ENCODE data around the gene CAPZA2.

Gene CAPZA2

DNA sequence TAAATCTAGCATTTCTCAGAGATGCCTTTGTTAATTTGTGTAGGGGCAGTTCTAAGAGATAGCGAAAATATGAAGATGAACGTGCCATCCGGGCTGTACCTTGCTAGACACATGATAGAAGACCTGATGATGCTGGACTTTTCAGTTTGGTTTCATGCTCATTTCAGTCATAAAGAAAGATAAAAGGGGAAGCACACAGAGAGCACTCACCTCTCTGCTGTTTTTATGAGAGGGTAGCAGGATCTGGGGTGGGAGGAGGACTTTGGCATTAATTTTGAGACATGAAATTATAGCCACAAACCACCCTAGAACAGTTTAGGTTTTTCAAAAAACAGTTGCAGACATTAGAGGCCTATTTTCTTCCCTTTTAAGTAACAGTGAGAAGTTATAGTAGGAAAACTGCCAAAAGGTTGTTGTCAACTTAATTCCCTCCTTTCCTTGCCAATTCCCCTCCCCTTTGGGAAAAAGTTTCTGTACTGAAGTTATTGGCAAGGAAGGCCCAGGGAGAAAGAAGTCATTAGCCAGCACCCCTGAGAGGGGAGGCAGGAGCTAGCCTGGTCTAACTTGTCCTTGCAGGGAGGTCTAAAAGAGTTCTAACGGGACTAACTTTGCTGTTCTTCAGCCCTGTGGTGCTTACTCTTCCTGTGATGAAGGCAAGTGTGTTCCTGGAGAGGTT lies 93.6 kb downstream of the CAPZA2 start:
- TF ChIP-seq CREB1 (IDR thresholded peaks at IDR 0.05; ENCODE audit: low read depth): no peak

DNA sequence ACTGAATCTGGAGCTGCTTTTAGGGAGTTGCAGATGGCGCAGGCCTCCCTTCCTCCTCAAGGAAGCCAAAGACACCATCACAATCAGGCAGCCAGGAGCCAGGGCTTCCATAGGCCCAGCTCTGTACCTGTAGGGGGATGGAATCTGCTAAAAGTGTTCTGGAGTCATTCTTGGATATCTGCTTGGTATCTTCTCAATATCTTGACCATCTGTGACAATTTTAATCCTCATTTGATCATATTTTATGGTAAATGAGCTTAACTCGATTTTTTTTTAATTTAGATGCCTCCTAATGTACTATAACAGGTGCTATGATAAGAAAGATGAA lies 94.1 kb downstream of the CAPZA2 start:
- TF ChIP-seq CEBPB (IDR thresholded peaks at IDR 0.05) (no peak), USF1 (IDR thresholded peaks at IDR 0.05) (no peak), FOXM1 (IDR thresholded peaks at IDR 0.05; ENCODE audit: borderline replicate concordance, low read depth) (no peak), MAX (IDR thresholded peaks at IDR 0.05) (no peak), NFIC (IDR thresholded peaks at IDR 0.05) (no peak), TCF12 (IDR thresholded peaks at IDR 0.05; ENCODE audit: low read depth) (no peak), RAD21 (IDR thresholded peaks at IDR 0.05; ENCODE audit: low read depth) (no peak), YY1 (IDR thresholded peaks at IDR 0.05; ENCODE audit: low read depth) (no peak), ZBTB7A (IDR thresholded peaks at IDR 0.05; ENCODE audit: low read depth) (no peak), CREB1 (IDR thresholded peaks at IDR 0.05; ENCODE audit: low read depth) (no peak), EP300 (IDR thresholded peaks at IDR 0.05; ENCODE audit: borderline replicate concordance) (no peak), TEAD4 (IDR thresholded peaks at IDR 0.05) (no peak), EGR1 (IDR thresholded peaks at IDR 0.05) (no peak), TAF1 (IDR thresholded peaks at IDR 0.05; ENCODE audit: low read depth) (no peak)
- TF ChIP-seq, protein P1, sequence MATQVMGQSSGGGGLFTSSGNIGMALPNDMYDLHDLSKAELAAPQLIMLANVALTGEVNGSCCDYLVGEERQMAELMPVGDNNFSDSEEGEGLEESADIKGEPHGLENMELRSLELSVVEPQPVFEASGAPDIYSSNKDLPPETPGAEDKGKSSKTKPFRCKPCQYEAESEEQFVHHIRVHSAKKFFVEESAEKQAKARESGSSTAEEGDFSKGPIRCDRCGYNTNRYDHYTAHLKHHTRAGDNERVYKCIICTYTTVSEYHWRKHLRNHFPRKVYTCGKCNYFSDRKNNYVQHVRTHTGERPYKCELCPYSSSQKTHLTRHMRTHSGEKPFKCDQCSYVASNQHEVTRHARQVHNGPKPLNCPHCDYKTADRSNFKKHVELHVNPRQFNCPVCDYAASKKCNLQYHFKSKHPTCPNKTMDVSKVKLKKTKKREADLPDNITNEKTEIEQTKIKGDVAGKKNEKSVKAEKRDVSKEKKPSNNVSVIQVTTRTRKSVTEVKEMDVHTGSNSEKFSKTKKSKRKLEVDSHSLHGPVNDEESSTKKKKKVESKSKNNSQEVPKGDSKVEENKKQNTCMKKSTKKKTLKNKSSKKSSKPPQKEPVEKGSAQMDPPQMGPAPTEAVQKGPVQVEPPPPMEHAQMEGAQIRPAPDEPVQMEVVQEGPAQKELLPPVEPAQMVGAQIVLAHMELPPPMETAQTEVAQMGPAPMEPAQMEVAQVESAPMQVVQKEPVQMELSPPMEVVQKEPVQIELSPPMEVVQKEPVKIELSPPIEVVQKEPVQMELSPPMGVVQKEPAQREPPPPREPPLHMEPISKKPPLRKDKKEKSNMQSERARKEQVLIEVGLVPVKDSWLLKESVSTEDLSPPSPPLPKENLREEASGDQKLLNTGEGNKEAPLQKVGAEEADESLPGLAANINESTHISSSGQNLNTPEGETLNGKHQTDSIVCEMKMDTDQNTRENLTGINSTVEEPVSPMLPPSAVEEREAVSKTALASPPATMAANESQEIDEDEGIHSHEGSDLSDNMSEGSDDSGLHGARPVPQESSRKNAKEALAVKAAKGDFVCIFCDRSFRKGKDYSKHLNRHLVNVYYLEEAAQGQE (IDR thresholded peaks at IDR 0.05; ENCODE audit: low read depth): no peak

DNA sequence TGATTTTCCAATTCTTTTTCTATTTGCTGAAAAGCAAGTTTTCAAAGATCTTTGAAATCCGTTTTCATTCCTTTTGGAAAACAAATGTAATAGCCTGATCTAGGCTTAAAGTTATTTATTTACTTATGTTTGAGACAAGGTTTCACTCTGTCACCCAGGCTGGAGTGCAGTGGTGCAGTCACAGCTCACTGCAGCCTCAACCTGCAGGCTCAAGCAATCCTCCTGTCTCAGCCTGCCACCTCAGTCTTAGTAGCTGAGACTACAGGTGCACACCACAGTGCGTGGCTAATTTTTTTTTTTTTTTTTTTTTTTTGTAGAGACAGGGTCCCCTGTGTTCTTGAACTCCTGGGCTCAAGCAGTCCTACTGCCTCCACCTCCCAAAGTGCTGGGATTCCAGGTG lies 95.5 kb downstream of the CAPZA2 start:
- TF ChIP-seq CEBPB (IDR thresholded peaks at IDR 0.05): no peak
- no peak for TF ChIP-seq EGR1 (IDR thresholded peaks at IDR 0.05)
- TF ChIP-seq NFIC (IDR thresholded peaks at IDR 0.05): no peak
- no peak for TF ChIP-seq USF1 (IDR thresholded peaks at IDR 0.05)
- no peak for TF ChIP-seq YY1 (IDR thresholded peaks at IDR 0.05; ENCODE audit: low read depth)
- TF ChIP-seq ZBTB7A (IDR thresholded peaks at IDR 0.05; ENCODE audit: low read depth): no peak
- no peak for TF ChIP-seq CREB1 (IDR thresholded peaks at IDR 0.05; ENCODE audit: low read depth)
- TF ChIP-seq EP300 (IDR thresholded peaks at IDR 0.05; ENCODE audit: borderline replicate concordance): no peak
- no peak for TF ChIP-seq FOXM1 (IDR thresholded peaks at IDR 0.05; ENCODE audit: borderline replicate concordance, low read depth)
- TF ChIP-seq RAD21 (IDR thresholded peaks at IDR 0.05; ENCODE audit: low read depth): no peak
- no peak for TF ChIP-seq TEAD4 (IDR thresholded peaks at IDR 0.05)
- TF ChIP-seq TCF12 (IDR thresholded peaks at IDR 0.05; ENCODE audit: low read depth): no peak

DNA sequence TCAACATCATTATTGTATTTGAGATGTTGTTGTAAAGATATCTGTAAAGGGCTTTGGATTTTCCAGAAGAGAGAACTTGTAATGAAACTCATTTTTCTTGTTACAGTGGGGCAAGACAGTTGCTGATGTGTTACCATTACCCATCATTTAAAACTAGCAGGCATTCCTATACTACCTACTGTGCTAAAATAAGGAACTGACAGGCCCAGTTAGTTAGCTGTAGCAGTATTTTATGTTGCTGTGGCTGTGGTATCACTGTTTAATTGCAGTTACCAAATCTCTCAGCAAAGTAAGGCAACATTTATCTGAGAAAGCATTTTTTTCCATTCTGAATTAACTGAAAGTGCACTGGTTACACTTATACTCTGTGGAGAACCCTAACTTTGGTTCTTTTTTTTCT lies 100.8 kb downstream of the CAPZA2 start:
- TF ChIP-seq RAD21 (IDR thresholded peaks at IDR 0.05; ENCODE audit: low read depth): no peak
- TF ChIP-seq EP300 (IDR thresholded peaks at IDR 0.05; ENCODE audit: borderline replicate concordance): no peak
- no peak for TF ChIP-seq ZBTB7A (IDR thresholded peaks at IDR 0.05; ENCODE audit: low read depth)
- no peak for TF ChIP-seq YY1 (IDR thresholded peaks at IDR 0.05; ENCODE audit: low read depth)
- TF ChIP-seq USF1 (IDR thresholded peaks at IDR 0.05): no peak

DNA sequence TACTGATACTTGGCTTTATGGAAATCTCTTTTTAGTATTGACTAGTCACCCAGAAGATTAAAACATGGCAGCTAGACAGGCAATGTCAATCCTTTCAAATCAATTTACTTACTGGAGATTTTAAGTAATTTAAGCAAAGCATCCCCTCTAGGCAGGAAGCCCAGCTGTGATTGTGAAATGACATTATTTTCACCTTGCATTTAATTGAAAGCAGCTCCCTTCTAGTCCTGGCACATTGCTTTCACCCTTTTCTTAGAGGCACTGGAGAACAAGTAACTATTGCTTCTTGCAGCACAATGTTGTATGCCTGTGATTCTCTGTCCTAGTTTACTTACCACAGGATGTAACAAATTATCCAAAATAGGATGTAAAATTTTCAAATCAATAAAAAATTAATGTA lies 104.2 kb downstream of the CAPZA2 start:
- TF ChIP-seq RAD21 (IDR thresholded peaks at IDR 0.05; ENCODE audit: low read depth) (no peak), MAX (IDR thresholded peaks at IDR 0.05) (no peak), EGR1 (IDR thresholded peaks at IDR 0.05) (no peak), YY1 (IDR thresholded peaks at IDR 0.05; ENCODE audit: low read depth) (no peak)

- TF ChIP-seq ZBTB7A (IDR thresholded peaks at IDR 0.05; ENCODE audit: low read depth) (no peak), EGR1 (IDR thresholded peaks at IDR 0.05) (no peak), MAX (IDR thresholded peaks at IDR 0.05) (no peak), NFIC (IDR thresholded peaks at IDR 0.05) (no peak), CREB1 (IDR thresholded peaks at IDR 0.05; ENCODE audit: low read depth) (no peak)
- TF ChIP-seq, protein P1 (IDR thresholded peaks at IDR 0.05; ENCODE audit: low read depth): no peak
These were observed 105.0 kb downstream of the CAPZA2 start for GRCh38 chr7:116967254-116967922.

Data from Ishikawa (cell line).